ENCODE results near the gene PAFAH1B1.
"Not testable (repeated sequence)": the region's sequence is repeated elsewhere in the genome, so short reads cannot be mapped to it uniquely, and the experiment has no call there.

The PAFAH1B1 gene

DNA sequence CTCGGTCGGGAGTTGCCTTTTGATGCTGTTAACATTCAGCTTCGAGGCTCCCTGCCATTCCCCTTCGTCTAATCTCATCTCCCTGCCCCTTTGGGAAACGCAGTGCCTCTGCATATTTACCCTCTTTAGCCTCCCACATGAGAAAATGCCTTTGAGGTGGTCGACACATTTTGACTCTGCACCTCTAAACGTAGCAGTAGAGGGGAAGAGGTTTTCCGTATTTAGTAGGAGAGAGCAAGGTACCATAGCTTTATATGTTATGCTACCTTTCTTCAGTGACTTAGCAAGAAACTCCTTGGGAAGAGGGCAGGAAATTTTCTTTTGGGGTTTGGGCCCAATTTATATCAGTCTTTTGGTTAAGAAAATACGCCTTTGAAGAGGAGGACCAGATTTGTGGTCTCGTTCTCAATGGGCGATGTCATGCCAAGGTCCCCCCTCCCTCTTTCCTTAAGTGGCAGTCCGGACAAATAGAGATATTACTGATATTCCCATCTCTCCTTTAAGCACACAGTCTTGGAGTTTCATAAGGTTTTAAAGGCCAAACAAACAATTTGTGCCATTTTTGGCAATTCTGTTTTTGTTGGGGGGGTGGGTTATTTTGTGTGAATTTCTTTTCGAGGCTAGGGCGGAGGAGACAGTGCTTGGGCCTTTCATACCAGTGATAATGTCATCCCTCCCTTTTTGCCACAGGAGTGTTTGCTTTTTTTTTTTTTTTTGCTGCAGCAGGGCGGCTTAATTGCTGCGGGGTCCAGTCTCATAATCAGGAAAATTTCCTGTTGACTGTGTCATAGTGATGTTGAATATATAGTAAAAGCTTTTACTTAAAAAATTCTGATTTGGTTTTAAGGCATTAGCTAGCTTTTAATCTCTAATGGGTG is 1.5 kb downstream of the PAFAH1B1 start:
- DNase-seq, result no peak

DNA sequence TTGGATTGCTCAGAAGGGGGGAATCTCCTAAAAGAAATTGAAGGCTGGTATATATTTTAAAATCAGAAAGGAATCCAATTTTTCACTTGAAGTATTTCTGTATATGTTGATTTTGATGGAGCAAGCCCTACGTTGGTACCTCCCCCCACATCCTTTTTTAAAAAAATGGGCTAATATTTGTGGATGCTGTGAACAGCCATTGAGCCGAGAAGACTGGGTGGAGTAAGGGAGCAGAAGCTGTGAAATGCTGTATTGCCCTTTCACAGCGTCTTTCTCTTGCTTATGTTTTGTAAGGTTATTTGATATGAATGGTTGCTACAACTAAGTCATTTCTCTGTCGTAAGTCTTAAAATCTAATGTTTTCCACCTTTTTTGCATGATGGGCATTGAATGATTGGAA is 2.3 kb downstream of the PAFAH1B1 start:
- no peak for DNase-seq

DNA sequence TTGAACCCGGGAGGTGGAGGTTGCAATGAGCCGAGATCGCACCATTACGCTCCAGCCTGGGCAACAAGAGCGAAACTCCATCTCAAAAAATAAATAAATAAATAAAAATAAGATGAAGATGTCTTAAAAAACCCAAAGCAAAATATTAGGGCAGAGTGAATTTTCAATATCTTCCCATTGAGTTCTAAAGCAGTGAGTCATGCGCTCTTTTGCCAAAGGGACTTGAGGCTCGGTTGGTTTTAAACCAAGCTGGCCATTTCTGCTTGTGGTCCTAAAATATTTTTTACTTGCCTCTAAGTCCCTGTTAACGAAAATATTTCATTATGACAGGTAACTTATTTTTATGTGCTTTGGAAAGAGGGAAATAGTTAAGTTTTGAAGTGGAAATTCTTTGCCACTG is 4.7 kb downstream of the PAFAH1B1 start:
- no peak for DNase-seq

DNA sequence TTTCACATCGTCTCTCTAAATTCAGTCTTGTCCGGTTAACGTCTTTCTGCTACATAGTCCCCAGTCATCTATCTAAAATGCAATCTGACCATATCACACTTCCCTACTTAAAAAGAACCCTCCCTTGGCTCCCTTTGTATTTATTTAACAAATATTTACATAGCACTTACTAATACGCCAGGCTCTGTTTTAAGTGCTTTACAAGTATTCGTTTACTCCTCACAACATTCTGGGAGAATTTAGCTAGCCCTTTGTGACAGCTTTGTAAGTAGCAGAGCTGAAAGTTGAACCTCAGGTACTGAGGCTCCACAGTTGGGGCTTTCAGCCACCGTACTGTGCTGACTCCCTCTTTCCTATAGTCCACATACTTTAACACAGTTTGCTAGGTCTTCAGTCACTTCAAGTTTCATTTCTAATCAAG is 9.2 kb downstream of the PAFAH1B1 start:
- DNase-seq, result no peak

DNA sequence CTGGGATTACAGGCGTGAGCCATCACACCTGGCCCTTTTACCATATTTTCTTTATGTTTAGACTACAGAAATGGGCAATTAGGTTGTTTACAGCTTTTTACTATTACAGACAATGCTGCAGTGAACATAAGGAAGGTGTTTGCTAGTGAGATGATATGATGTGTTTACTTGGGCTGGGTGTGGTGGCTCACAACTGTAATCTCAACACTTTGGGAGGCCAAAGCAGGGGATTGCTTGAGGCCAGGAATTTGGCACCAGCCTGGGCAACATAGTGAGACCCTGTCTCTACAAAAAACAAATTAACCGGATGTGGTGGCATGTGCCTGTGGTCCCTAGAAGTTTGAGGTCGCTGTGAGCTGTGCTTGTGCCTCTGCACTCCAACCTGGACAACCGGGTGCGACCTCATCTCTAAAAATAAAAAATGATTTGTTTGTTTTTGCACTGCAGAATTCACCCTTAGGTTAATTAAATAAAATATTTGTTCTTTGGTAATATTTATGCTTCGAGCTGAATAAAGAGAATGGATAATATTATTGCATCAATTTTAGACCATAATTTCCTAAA is 15.0 kb downstream of the PAFAH1B1 start:
- DNase-seq, result no peak

DNA sequence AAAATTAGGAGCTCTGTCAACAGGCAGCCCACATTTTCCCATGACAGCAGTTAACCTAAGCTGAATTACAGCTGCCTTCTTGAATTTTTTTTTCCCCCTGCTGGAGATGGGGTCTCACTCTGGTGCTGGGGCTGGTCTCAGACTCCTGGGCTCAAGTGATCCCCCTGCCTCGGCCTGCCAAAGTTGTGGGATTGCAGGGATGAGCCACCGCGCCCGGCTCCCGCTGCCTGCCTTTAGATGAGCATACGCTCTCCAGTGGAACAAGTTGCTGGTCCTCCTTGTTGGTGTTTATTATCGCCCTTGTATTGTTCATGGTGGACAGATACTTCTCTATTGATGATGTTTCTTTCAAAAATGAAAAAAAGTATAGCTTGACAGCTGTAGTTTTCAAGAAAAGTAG is 15.6 kb downstream of the PAFAH1B1 start:
- DNase-seq, result no peak

DNA sequence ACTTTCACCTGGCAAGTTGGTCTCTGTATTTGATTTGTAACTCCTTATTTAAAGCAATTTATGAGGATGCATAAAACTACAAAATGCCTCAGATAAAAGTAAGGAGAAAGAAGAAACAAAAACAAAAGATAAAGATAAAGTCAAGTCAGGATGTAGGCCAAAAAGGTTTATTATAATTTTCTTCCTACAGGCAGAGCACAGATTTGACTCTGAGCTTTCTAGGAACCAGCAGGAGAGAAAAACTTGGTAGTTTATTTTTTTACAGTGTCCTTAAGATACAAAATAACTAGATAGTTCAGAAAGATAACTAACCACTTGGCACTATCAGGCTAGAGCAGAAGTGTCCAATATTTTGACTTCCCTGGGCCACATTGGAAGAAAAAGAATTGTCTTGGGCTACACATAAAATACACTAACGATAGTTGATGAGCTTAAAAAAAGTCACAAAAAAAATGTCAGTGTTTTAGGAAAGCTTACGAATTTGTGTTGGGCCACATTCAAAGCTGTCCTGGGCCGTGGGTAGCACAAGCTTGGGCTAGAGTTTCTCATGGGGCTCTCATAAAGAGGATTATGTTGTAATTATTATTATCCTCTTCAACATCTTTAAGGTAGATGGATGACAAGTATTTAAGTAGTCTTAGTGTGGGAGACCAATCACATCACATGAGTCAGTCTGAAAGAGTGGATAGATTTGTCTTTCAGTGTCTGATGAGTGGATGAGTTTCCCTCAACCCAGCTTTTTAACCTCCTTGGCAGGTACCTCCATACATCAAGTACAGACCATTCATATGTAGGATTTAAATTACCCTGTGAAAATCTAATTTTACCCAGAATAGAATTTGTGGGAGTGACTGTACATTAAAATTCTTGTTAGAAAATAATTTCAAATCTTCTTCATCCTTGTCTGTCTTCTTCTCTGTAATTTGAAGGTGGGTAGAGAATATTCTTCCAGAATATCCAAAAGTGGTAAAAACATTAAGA is 17.0 kb downstream of the PAFAH1B1 start:
- DNase-seq, result no peak

DNA sequence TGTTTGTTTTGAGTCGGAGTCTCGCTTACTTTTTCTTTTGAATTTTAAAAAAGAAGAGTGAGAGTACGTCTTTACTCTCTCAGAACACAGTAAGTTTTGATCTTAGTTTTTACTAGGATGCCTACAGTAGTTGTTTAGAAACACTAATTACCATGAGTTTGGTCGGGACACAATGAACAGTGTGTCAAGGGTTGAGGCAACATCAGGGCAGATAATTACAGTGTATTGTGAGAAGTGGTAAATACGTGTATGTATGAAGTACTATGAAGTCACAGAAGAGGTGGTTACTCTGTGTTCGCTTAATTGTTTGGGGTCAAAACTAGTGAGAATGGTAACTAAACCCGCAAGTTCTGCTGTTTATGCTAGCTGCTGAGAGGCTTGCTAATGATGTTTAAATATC is 18.2 kb downstream of the PAFAH1B1 start:
- DNase-seq, result no peak

DNA sequence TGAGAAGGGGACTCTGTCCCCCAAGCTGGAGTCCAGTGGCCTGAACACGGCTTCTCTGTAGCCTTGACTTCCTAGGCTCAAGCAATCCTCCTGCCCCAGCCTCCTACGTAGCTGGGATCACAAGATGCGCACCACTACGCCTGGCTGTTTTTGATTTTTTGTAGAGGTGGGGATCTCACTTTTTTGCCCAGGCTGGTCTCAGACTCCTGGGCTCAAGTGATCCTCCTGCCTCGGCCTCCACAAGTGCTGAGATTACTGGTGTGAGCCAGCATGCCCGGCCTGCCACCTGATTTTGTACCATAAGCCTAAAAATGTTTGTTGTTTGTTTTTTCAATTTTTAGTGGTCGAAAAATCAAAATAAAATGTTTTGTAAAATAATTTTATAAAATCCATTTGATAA is 19.2 kb downstream of the PAFAH1B1 start:
- no peak for DNase-seq

DNA sequence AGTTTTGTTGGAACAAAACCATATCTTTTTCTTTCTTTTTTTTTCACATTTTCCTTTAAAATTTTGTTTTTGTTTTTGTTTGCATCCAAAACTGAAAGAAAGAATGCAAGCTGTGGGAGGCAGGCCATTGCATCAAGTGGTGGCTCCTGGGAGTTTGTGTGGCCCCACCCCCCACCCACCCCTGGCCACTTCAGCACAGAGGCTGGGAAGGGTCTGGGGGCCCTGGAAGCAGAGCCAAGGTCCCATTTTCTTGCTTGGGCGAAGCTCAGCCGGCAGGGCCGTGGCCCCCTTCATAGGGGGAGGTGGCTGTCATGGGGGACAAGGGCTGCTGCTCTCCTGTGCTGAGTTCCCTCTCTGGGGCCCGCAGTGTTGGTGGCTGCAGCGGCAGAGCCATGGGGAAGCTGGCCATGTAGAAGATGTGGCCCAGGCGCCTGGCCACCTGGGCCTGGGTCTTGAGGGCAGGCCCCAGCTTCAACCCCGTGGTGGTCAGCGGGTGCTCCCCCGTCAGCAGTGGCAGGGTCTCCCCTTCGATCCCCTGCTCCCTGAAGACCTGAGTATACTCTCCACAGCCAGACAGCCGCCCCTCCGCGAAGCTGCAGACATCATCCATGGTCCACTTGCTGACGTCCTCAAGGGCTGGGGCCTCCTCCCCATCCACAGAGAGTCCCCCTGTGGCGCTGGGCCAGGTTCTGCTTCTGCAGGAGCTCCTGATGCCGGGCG is 19.8 kb downstream of the PAFAH1B1 start:
- no peak for DNase-seq

DNA sequence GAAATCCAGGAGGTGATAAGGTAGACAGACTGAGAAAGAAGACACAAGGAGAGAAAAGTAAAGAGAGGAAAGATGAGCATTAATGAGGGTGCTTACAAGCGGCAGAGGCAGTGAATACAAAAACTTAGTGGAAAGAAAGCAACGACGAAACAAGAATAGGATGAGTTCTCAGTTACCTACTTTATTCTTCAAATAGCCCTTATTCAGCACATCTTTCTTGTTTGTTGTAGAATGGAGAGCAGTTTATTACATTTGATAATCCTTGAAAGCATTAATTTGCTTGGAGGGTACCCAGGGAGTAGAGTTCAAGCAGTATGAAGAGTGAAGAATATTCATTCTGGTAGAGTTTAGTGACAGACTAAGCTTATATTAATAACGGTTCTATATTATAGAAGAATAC is 22.4 kb downstream of the PAFAH1B1 start:
- no peak for DNase-seq

DNA sequence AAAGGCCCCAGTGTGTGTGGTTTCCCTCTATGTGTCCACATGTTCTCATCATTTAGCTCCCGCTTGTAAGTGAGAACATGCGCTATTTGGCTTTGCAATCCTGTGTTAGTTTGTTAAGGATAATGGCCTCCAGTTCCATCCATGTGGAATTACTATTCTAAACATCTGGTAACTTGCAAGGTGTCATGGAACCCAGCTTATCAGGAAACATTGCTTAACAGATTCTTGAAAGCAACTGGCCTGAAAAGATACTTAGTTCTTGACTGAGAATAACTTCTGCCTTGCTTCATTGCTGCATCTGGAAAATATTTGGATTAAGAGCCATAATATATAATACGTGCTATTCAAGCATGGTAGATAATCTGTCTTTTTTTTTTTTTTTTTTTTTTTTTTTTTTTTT is 27.8 kb downstream of the PAFAH1B1 start:
- DNase-seq, result no peak

DNA sequence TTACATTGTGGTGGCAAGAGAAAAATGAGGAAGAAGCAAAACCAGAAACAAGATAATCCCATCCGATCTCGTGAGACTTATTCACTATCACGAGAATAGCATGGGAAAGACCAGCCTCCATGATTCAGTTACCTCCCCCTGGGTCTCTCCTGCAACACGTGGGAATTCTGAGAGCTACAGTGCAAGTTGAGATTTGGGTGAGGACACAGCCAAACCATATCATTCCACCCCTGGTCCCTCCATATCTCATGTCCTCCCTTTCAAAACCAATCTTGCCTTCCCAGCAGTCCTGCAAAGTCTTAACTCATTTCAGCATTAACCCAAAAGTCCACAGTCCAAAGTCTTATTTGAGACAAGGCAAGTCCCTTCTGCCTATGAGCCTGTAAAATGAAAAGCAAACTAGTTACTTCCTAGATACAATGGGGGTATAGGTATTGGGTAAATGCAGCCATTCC is 28.5 kb downstream of the PAFAH1B1 start:
- DNase-seq, result not testable (repeated sequence)

DNA sequence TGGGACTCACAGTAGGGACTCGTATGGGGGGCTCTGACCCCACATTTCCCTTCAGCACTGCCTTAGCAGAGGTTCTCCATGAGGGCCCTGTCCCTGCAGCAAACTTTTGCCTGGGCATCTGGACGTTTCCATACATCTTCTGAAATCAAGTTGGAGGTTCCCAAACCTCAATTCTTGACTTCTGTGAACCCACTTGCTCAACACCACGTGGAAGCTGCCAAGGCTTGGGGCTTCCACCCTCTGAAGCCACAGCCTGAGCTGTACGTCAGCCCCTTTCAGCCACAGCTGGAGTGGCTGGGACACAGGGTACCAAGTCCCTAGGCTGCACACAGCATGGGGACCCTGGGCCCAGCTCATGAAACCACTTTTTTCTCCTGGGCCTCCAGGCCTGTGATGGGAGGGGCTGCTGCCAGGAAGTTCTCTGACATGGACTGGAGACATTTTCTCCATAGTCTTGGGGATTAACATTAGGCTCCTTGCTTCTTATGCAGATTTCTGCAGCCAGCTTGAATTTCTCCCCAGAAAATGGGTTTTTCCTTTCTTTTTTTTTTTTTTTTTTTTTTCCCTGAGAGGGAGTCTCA is 29.4 kb downstream of the PAFAH1B1 start:
- DNase-seq, result not testable (repeated sequence)

DNA sequence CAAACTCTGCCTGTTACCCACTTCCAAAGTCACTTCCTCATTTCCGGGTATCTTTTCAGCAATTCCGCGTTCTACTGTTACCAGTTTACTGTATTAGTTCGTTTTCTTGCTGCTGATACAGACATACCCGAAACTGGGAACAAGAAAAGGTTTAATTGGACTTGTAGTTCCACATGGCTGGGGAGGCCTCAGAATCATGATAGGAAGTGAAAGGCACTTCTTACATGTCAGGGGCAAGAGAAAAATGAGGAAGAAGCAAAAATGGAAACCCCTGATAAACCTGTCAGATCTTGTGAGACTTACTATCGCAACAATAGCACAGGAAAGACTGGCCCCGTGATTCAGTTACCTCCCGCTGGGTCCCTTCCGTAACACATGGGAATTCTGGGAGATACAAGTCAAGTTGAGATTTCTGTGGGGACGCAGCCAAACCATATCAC is 30.9 kb downstream of the PAFAH1B1 start:
- no peak for DNase-seq

DNA sequence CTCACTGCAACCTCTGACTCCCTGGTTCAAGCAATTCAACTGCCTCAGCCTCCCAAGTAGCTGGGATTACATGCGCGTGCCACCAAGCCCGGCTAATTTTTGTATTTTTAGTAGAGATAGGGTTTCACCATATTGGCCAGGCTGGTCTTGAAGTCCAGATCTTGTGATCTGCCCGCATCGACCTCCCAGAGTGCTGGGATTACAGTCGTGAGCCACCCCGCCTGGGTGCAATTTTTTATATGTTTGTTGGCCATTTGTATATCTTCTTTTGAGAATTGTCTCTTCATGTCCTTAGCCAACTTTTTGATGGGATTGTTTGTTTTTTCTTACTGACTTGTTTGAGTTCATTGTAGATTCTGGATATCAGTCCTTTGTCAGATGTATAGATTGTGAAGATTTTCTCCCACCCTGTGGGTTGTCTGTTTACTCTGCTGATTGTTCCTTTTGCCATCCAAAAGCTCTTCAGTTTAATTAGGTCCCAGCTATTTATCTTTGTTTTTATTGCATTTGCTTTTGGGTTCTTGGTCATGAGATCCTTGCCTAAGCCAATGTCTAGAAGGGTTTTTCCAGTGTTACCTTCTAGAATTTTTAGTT is 33.3 kb downstream of the PAFAH1B1 start:
- DNase-seq, result not testable (repeated sequence)

DNA sequence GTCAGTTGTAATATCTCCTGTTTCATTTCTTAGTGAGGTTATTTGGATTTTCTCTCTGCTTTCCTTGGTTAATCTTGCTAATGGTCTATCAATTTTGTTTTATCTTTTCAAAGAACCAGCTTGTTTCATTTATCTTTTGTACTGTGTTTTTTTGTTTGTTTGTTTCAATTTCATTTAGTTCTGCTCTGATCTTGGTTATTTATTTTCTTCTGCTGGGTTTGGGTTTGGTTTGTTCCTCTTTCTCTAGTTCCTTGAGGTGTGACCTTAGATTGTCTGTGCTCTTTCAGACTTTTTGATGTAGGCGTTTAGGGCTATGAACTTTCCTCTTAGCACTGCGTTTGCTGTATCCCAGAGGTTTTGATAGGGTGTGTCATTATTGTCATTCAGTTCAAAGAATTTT is 35.5 kb downstream of the PAFAH1B1 start:
- DNase-seq, result not testable (repeated sequence)

DNA sequence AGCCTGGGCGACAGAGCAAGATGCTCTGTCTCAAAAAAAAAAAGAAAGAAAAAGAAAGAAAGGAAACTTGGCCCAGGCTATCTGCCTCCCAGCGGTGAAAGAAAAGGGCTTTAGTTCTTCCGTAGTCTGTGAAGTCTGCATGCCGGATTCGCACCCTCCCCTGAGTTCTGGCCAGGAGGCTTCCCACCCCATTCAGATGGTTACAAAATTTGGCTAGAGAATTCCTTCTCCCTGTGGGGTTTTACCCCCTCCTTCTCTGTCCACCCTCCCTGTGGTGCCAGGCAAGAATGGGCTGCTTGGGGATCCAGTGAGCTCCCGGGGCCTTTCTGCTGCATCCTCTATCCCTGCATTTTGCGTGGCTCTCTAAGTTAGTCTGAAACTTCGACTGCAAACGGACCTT is 37.8 kb downstream of the PAFAH1B1 start:
- DNase-seq, result no peak

DNA sequence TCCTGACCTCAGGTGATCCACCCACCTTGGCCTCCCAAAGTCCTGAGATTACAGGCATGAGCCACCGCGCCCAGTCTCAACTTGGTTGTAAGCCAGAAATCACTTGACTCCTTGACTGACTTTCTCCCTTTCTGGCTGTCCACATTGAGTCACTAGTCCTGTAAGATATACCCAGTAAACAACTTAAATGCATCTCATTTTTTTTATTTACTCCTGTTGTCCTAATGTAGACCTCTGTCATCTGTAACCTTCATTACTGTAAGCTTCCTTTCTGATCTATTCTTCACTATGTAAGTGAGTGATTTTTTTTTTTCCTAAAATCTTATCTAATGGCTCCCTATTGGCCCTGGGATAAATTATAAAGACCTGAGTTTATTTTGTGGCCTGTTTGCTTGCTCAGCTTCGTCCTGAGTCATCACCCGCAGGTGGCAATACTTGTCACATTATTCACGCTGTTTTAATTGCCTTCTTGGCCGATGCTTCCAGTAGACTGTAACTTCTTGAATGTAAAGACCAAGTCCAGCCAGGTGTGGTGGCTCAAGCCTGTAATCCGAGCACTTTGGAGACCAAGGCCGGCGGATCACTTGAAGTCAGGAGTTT is 41.0 kb downstream of the PAFAH1B1 start:
- no peak for DNase-seq

DNA sequence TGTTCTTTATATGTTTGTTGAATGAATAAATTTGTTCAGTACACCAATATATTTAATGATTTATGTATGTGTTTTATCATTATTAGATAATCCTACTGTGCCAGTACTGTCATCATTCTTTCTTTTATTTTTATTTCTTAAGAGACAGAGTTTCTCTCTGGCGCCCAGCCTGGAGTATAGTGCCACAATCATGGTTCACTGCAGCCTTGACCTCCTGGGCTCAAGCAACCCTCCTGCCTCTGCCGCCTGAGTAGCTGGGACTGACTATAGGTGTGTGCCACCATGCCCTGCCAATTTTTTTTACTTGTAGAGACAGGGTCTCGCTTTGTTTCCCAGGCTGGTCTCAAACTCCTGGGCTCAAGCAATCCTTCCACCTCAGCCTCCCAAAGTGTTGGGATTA is 41.8 kb downstream of the PAFAH1B1 start:
- DNase-seq, result no peak

DNA sequence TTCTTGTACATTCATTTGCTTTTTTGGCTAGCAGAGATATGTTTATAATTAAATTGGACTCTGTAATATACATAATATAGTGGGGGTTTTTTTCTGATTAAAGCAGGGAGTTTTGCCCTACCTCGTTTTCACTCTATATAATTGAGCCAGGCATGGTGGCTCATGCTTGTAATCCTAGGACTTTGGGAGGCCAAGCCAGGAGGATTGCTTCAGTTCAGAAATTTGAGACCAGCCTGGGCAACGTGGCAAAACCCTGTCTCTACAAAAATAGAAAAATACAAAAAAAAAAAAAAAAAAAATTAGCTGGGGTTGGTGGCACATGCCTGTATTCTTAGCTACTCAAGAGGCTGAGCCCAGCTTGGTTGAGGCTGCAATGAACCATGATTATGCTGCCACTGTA is 42.2 kb downstream of the PAFAH1B1 start:
- no peak for DNase-seq

Measured in GOT3 (cell line).